Gastrocnemius medialis (tissue), 4 donors: ENCODE measurements around the gene RAP2A. TPM values are rescaled to one million over a fixed set of nuclear protein-coding genes. Genes with fewer than 3 reads are reported as not detected.

Experiments used
- ATAC-seq, 2 donors: fragments of 150-250 bp; one replicate each; pipeline ENCODE4 v1.9.1; 2016
- DNase-seq, 2 donors: peaks; one replicate each; pipeline ENCODE4 v3.0.0-alpha.2; 2019
- H3K27ac ChIP-seq, 4 donors: fragments of 200-600 bp; sonication (generic); 1 replicate in 1 of 4; 2 replicates in 3 of 4; pipeline ENCODE4 v1.5.1; 2016 to 2018; ENCODE audit warnings: mild to moderate bottlenecking in 2 of 4, moderate library complexity in 1 of 4
- H3K27me3 ChIP-seq, 3 donors: fragments of 200-600 bp; sonication (generic) in 2 of 3; 1 replicate in 1 of 3; 2 replicates in 2 of 3; pipeline versions ENCODE4 v1.5.1 to v1.6.0; 2016 to 2019; ENCODE audit warnings: mild to moderate bottlenecking in 1 of 3, moderate library complexity in 1 of 3
- H3K36me3 ChIP-seq, 2 donors: fragments of 200-600 bp; sonication (generic) in 1 of 2; one replicate each; pipeline ENCODE4 v1.5.1; 2017 to 2018
- H3K4me1 ChIP-seq, 2 donors: fragments of 200-600 bp; sonication (generic) in 1 of 2; one replicate each; pipeline ENCODE4 v1.5.1; 2016 to 2017; ENCODE audit warnings: mild to moderate bottlenecking in 2 of 2
- H3K4me3 ChIP-seq, 4 donors: fragments of 200-600 bp; sonication (generic) in 3 of 4; 1 replicate in 1 of 4; 2 replicates in 3 of 4; pipeline ENCODE4 v1.5.1; 2016 to 2019; ENCODE audit warnings: mild to moderate bottlenecking in 2 of 4
- H3K9me3 ChIP-seq, 3 donors: fragments of 200-600 bp; sonication (generic) in 2 of 3; 1 replicate in 1 of 3; 2 replicates in 2 of 3; pipeline ENCODE4 v1.5.1; 2016 to 2019
- POLR2A ChIP-seq, 2 donors: fragments of 450-650 bp; IDR thresholded peaks; one replicate each; pipeline ENCODE4 v1.6.1; 2017; ENCODE audit warnings: antibody characterized with exemption in 2 of 2, mild to moderate bottlenecking in 2 of 2, moderate library complexity in 2 of 2
- in situ Hi-C, 4 donors: fragments of 200-750 bp; cut with MboI; loops; one replicate each; pipeline versions ENCODE4 v1.15.0 to v1.8.0; 2017; ENCODE audit warnings: low sequenced_read_pairs in 4 of 4
- intact Hi-C: fragments of 100-400 bp; cut with DNase I; formaldehyde crosslinking; loops from one replicate; pipeline ENCODE4 v1.15.1; 2023; ENCODE audit warnings: low total_unique reads
- total RNA-seq, 4 donors: library from RNA; depleted of rRNA; stranded (reverse); fragments of >200 nt; gene quantifications; one replicate each; pipeline versions ENCODE4 v1.1.0 to v1.2.3, GENCODE V29; 2016
- TF ChIP-seq, protein P1 (sequence below), 5 experiments: fragments of 450-650 bp in 3 of 5; fragments of 200-600 bp in 2 of 5; sonication (generic) in 2 of 5; IDR thresholded peaks in 4 of 5; conservative IDR thresholded peaks in 1 of 5; 1 replicate in 4 of 5; 2 replicates in 1 of 5; pipeline ENCODE4 v1.5.1; 2016 to 2019; ENCODE audit warnings: antibody characterized with exemption in 5 of 5, mild to moderate bottlenecking in 3 of 5, moderate library complexity in 3 of 5

The RAP2A gene
- total RNA-seq, 4 donors from 2014 or later: 10.0 to 18.3 (median 15.5) TPM

DNA sequence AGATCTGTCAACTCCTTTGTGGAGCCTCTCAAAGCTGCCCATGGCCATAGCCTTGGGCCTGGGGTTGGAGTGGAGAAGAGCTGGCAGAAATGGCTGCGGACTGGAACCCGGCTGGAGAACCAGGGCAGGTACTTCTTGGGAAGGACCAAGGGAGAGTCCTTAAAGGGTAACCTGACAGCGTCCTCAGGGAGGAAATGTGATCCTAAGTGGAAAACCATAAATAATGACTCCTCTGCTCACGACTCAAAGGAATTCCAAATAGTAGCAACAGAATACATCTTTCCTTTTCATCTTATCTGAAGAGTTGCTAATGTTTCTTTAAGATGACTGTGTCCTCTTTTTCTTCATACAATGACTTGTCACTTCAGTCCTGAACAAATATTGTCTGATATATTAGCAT, 41.0 kb downstream of the RAP2A start:
- intact Hi-C loops: no loop called here
- DNase-seq (no peak), ATAC-seq (no peak)
- in situ Hi-C loops: no loop called here
- no peak for TF ChIP-seq POLR2A (IDR thresholded peaks at IDR 0.05)
- TF ChIP-seq, protein P1, sequence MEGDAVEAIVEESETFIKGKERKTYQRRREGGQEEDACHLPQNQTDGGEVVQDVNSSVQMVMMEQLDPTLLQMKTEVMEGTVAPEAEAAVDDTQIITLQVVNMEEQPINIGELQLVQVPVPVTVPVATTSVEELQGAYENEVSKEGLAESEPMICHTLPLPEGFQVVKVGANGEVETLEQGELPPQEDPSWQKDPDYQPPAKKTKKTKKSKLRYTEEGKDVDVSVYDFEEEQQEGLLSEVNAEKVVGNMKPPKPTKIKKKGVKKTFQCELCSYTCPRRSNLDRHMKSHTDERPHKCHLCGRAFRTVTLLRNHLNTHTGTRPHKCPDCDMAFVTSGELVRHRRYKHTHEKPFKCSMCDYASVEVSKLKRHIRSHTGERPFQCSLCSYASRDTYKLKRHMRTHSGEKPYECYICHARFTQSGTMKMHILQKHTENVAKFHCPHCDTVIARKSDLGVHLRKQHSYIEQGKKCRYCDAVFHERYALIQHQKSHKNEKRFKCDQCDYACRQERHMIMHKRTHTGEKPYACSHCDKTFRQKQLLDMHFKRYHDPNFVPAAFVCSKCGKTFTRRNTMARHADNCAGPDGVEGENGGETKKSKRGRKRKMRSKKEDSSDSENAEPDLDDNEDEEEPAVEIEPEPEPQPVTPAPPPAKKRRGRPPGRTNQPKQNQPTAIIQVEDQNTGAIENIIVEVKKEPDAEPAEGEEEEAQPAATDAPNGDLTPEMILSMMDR (IDR thresholded peaks at IDR 0.05 in 4 of 5, conservative IDR thresholded peaks at IDR 0.05 in 1 of 5): no peak
- no peaks in the 10 kb centered on the region for H3K9me3 ChIP-seq
- H3K4me1 ChIP-seq: peaks cover 0 to 3% of the 10 kb centered on the region in 2 donors
- H3K27me3 ChIP-seq: no peaks in the 10 kb centered on the region
- H3K27ac ChIP-seq: no peak overlapping the region
- no peaks in the 10 kb centered on the region for H3K36me3 ChIP-seq
- H3K4me3 ChIP-seq: no peak overlapping the region

- intact Hi-C loops (no loop called here), in situ Hi-C loops (no loop called here)
- DNase-seq (no peak), ATAC-seq (no peak)
- no peaks in the 10 kb centered on the region for H3K36me3 ChIP-seq
- H3K27ac ChIP-seq: no peak overlapping the region
- peaks cover 0 to 3% of the 10 kb centered on the region in 2 donors for H3K4me1 ChIP-seq
- H3K9me3 ChIP-seq: no peaks in the 10 kb centered on the region
- no peak for TF ChIP-seq POLR2A (IDR thresholded peaks at IDR 0.05)
- TF ChIP-seq, protein P1 (IDR thresholded peaks at IDR 0.05 in 4 of 5, conservative IDR thresholded peaks at IDR 0.05 in 1 of 5): no peak
- no peak overlapping the region for H3K4me3 ChIP-seq
- no peaks in the 10 kb centered on the region for H3K27me3 ChIP-seq
These were observed 43.9 kb downstream of the RAP2A start for GRCh38 chr13:97477844-97478243.

DNA sequence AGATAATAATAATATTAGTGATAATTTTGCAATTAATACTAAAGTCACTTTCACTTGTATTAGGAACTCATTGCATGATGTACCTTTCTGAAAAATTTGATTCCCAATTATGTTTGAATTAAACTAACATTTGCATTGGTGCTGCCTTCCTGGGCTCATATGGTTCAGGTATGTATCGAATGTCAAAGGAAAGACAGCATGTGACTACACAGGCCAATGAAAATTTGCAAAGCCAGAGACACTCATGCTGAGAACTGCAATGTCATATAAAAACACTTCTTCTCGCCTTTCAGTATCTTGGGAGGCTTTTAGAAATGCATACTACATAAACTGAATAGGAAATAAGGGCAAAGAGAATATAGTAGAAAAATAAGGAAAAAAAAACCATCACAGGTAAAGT, 44.3 kb downstream of the RAP2A start:
- DNase-seq: no peak

DNA sequence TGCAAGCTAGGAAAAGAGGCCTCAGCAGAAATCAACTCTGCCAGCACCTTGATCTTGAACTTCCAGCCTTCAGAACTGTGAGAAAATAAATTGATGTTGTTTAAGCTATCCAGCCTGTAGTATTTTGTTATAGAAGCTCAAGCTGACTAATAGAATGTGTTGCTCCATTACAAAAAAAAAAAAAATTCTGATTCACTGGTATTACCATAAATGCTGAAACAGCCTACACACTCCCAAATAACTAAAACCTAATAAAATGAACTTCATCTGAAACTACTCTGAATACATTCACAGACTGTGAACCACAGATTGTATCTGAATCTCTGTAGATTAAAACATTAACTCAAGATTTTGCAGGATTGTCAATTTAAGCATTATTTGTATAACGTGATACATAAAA, 49.5 kb downstream of the RAP2A start:
- Histone ChIP-seq H3K27ac (no peak overlapping the region), H3K9me3 (no peaks in the 10 kb centered on the region), H3K27me3 (no peaks in the 10 kb centered on the region), H3K36me3 (no peaks in the 10 kb centered on the region), H3K4me3 (no peak overlapping the region), H3K4me1 (peaks cover 0 to 9% of the 10 kb centered on the region in 2 donors)
- intact Hi-C loops: no loop called here
- DNase-seq: no peak
- TF ChIP-seq, protein P1 (IDR thresholded peaks at IDR 0.05 in 4 of 5, conservative IDR thresholded peaks at IDR 0.05 in 1 of 5): no peak
- no peak for TF ChIP-seq POLR2A (IDR thresholded peaks at IDR 0.05)
- in situ Hi-C loops: no loop called here
- ATAC-seq: no peak

More for the DNA sequence above, 44.3 kb downstream of the RAP2A start:
- Histone ChIP-seq H3K27me3 (no peaks in the 10 kb centered on the region), H3K27ac (no peak overlapping the region), H3K4me1 (peaks cover 0 to 3% of the 10 kb centered on the region in 2 donors), H3K9me3 (no peaks in the 10 kb centered on the region), H3K36me3 (no peaks in the 10 kb centered on the region), H3K4me3 (no peak overlapping the region)
- no peak for ATAC-seq
- intact Hi-C loops (no loop called here), in situ Hi-C loops (no loop called here)
- TF ChIP-seq, protein P1 (IDR thresholded peaks at IDR 0.05 in 4 of 5, conservative IDR thresholded peaks at IDR 0.05 in 1 of 5): no peak

DNA sequence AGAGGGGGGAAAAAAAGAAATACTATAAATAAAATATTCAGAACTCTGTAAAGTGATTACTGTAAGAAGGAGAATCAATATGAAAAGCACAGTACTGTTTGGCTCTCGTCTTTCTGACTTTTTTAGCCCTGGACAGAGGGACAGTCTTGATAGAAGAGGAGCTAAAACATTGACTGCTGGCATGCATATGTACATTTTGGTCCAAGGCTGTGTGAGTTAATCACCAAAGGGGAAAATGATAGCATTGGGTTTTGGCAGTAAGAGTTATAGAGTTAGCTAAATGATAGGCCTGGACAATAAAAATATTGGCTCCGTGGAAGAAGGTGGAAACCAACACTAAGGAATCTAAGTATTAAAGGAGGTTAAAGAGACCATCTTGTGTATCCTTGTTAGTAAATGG, 50.3 kb downstream of the RAP2A start:
- TF ChIP-seq, protein P1 (IDR thresholded peaks at IDR 0.05 in 4 of 5, conservative IDR thresholded peaks at IDR 0.05 in 1 of 5): no peak
- no peak for TF ChIP-seq POLR2A (IDR thresholded peaks at IDR 0.05)
- H3K4me1 ChIP-seq: peaks cover 0 to 9% of the 10 kb centered on the region in 2 donors
- no peaks in the 10 kb centered on the region for H3K9me3 ChIP-seq
- ATAC-seq (no peak), DNase-seq (no peak)
- no peaks in the 10 kb centered on the region for H3K36me3 ChIP-seq
- no peak overlapping the region for H3K4me3 ChIP-seq
- intact Hi-C loops (no loop called here), in situ Hi-C loops (no loop called here)
- no peaks in the 10 kb centered on the region for H3K27me3 ChIP-seq
- H3K27ac ChIP-seq: no peak overlapping the region
